H1 (cell line): ENCODE measurements around the gene DPM2. TPM values are rescaled to one million over a fixed set of nuclear protein-coding genes. Genes with fewer than 3 reads are reported as not detected.

Experiments
- CTCF ChIA-PET: fragments of 300-600 bp; sonication (Branson Sonifier 250); formaldehyde crosslinking; loops from one replicate; lab custom pipeline; 2021; ENCODE audit not compliant: partially characterized antibody; lab: Charles Lee
- POLR2A ChIA-PET: fragments of 300-600 bp; sonication (Branson Sonifier 250); formaldehyde crosslinking; loops from one replicate; lab custom pipeline; 2021; ENCODE audit warnings: inconsistent platforms; ENCODE audit not compliant: partially characterized antibody; lab: Charles Lee
- DNase-seq, 2 experiments: peaks; one replicate each; pipeline versions ENCODE4 v3.0.0 to v3.0.0-alpha.2; 2010 to 2022; ENCODE audit warnings: low spot score in 2 of 2, low read depth in 1 of 2, mixed read lengths in 1 of 2
- FAIRE-seq: peaks from 2 replicates; lab custom pipeline; 2011; peaks lifted over from hg19 to GRCh38; lab: Jason Lieb, UNC
- H2AFZ ChIP-seq: 2 replicates; pipeline ENCODE4 v1.8.1; 2012; ENCODE audit warnings: low read length, inconsistent platforms
- H2AK5ac ChIP-seq: 2 replicates; pipeline ENCODE4 v1.6.1; 2013; ENCODE audit warnings: low read depth, low read length
- H2BK120ac ChIP-seq: replicated peaks from 2 replicates; pipeline ENCODE3; 2013; ENCODE audit warnings: low read depth, low read length, inconsistent platforms
- H2BK12ac ChIP-seq: 2 replicates; pipeline ENCODE4 v1.6.1; 2013; ENCODE audit warnings: low read depth, low read length
- H2BK15ac ChIP-seq: 2 replicates; pipeline ENCODE4 v1.6.1; 2013; ENCODE audit warnings: low read length
- H2BK20ac ChIP-seq: 2 replicates; pipeline ENCODE4 v1.6.1; 2013; ENCODE audit warnings: low read length
- H2BK5ac ChIP-seq: 2 replicates; pipeline ENCODE4 v1.6.1; 2013; ENCODE audit warnings: low read depth, low read length
- H3K14ac ChIP-seq: 2 replicates; pipeline ENCODE4 v1.6.1; 2013; ENCODE audit warnings: inconsistent platforms; ENCODE audit not compliant: insufficient read length
- H3K18ac ChIP-seq: 2 replicates; pipeline ENCODE4 v1.6.1; 2013; ENCODE audit warnings: low read length; ENCODE audit errors: extremely low read depth
- H3K23ac ChIP-seq: 2 replicates; pipeline ENCODE4 v1.6.1; 2013; ENCODE audit warnings: inconsistent platforms; ENCODE audit not compliant: insufficient read length
- H3K23me2 ChIP-seq: 2 replicates; pipeline ENCODE4 v1.6.1; 2013; ENCODE audit warnings: low read depth, low read length
- H3K27ac ChIP-seq: 2 replicates; pipeline ENCODE4 v1.6.1; 2011; ENCODE audit warnings: low read depth, low read length, inconsistent platforms
- H3K27me3 ChIP-seq, 4 experiments: replicated peaks in 1 of 4; 1 replicate in 1 of 4; 2 replicates in 3 of 4; pipeline versions ENCODE4 v1.6.1 to v1.8.1; 2011 to 2013; ENCODE audit warnings: low read length in 3 of 4, mild to moderate bottlenecking in 3 of 4, inconsistent platforms in 2 of 4, mixed read lengths in 2 of 4, moderate library complexity in 1 of 4; ENCODE audit not compliant: control insufficient read depth in 3 of 4, insufficient read depth in 3 of 4; ENCODE audit errors: extremely low read depth in 1 of 4
- H3K36me3 ChIP-seq, 4 experiments: 2 replicates each; pipeline versions ENCODE4 v1.6.1 to v1.8.1; 2011 to 2013; ENCODE audit warnings: mild to moderate bottlenecking in 4 of 4, low read length in 3 of 4, moderate library complexity in 2 of 4, control low read depth in 1 of 4, inconsistent platforms in 1 of 4; ENCODE audit not compliant: insufficient read depth in 4 of 4, control insufficient read depth in 2 of 4
- H3K4ac ChIP-seq: replicated peaks from 2 replicates; pipeline ENCODE3; 2013; ENCODE audit warnings: low read length, low read depth, mixed read lengths, inconsistent platforms; ENCODE audit not compliant: insufficient read length
- H3K4me1 ChIP-seq, 4 experiments: replicated peaks in 1 of 4; 1 replicate in 1 of 4; 2 replicates in 3 of 4; pipeline versions ENCODE4 v1.6.1 to v1.8.1; 2011 to 2013; ENCODE audit warnings: low read length in 3 of 4, inconsistent platforms in 2 of 4, mixed read lengths in 1 of 4; ENCODE audit not compliant: insufficient read depth in 4 of 4, control insufficient read depth in 3 of 4
- H3K4me2 ChIP-seq, 2 experiments: 2 replicates each; pipeline versions ENCODE4 v1.6.1 to v1.8.1; 2011 to 2013; ENCODE audit warnings: low read depth in 2 of 2, low read length in 2 of 2, control low read depth in 1 of 2, inconsistent platforms in 1 of 2, mild to moderate bottlenecking in 1 of 2; ENCODE audit not compliant: insufficient read depth in 1 of 2
- H3K4me3 ChIP-seq, 4 experiments: fragments of 200-600, 300-600 bp in 1 of 4; sonication (generic), shearing (Covaris generic), sonication (Bioruptor Twin) in 1 of 4; 2 replicates each; pipeline versions ENCODE4 v1.5.1 to v1.8.1; 2011 to 2016; ENCODE audit warnings: low read length in 4 of 4, low read depth in 3 of 4, control low read depth in 2 of 4, inconsistent platforms in 2 of 4, mild to moderate bottlenecking in 2 of 4, mixed read lengths in 1 of 4, moderate library complexity in 1 of 4; ENCODE audit not compliant: insufficient read depth in 2 of 4; ENCODE audit errors: extremely low read depth in 1 of 4
- H3K56ac ChIP-seq: replicated peaks from 2 replicates; pipeline ENCODE3; 2013; ENCODE audit warnings: low read depth, mild to moderate bottlenecking, mixed read lengths, low read length, inconsistent platforms; ENCODE audit not compliant: insufficient read length
- H3K79me1 ChIP-seq: 2 replicates; pipeline ENCODE4 v1.6.1; 2013; ENCODE audit warnings: low read depth, low read length, control low read depth
- H3K79me2 ChIP-seq, 2 experiments: 2 replicates each; pipeline versions ENCODE4 v1.6.1 to v1.8.1; 2012 to 2013; ENCODE audit warnings: low read length in 2 of 2, mild to moderate bottlenecking in 2 of 2, inconsistent platforms in 1 of 2; ENCODE audit not compliant: insufficient read depth in 2 of 2, control insufficient read depth in 1 of 2
- H3K9ac ChIP-seq, 4 experiments: replicated peaks in 1 of 4; 1 replicate in 1 of 4; 2 replicates in 3 of 4; pipeline versions ENCODE4 v1.6.1 to v1.8.1; 2011 to 2013; ENCODE audit warnings: low read depth in 3 of 4, low read length in 3 of 4, control low read depth in 2 of 4, mild to moderate bottlenecking in 2 of 4, moderate library complexity in 2 of 4, inconsistent platforms in 1 of 4; ENCODE audit errors: extremely low read depth in 1 of 4
- H3K9me3 ChIP-seq, 2 experiments: 2 replicates each; pipeline versions ENCODE4 v1.6.1 to v1.8.1; 2012 to 2013; ENCODE audit warnings: mild to moderate bottlenecking in 2 of 2, moderate library complexity in 2 of 2, control low read depth in 1 of 2, inconsistent platforms in 1 of 2, low read depth in 1 of 2, low read length in 1 of 2, mixed read lengths in 1 of 2; ENCODE audit not compliant: insufficient read depth in 2 of 2
- H4K20me1 ChIP-seq, 2 experiments: replicated peaks in 1 of 2; 2 replicates each; pipeline versions ENCODE3 to v1.8.1; 2011 to 2013; ENCODE audit warnings: inconsistent platforms in 2 of 2, low read length in 2 of 2, mild to moderate bottlenecking in 1 of 2; ENCODE audit not compliant: insufficient read depth in 2 of 2, control insufficient read depth in 1 of 2
- H4K5ac ChIP-seq: 2 replicates; pipeline ENCODE4 v1.6.1; 2013; ENCODE audit warnings: low read length, low read depth, mixed read lengths, inconsistent platforms; ENCODE audit not compliant: insufficient read length
- H4K8ac ChIP-seq: 2 replicates; pipeline ENCODE4 v1.8.0; 2013; ENCODE audit warnings: mild to moderate bottlenecking, moderate library complexity, low read length, inconsistent platforms; ENCODE audit not compliant: insufficient read depth; ENCODE audit errors: extremely low read depth
- H4K91ac ChIP-seq: replicated peaks from 2 replicates; pipeline ENCODE3; 2013; ENCODE audit warnings: low read length, mixed read lengths, inconsistent platforms; ENCODE audit not compliant: insufficient read length
- KDM4A ChIP-seq: IDR thresholded peaks from one replicate; pipeline ENCODE4 v1.7.1; 2012; ENCODE audit warnings: low read depth, mild to moderate bottlenecking, moderate library complexity, low read length, inconsistent platforms; ENCODE audit not compliant: severe bottlenecking
- WGBS, 2 experiments: shearing (Covaris generic) in 1 of 2; methylation state at CpG; one replicate each; pipeline versions ENCODE4 v1.1.6 to v1.1.7; 2013 to 2015; ENCODE audit warnings: low lambda C conversion rate in 2 of 2, mixed read lengths in 2 of 2, inconsistent platforms in 1 of 2, low coverage in 1 of 2, missing lambda C conversion rate in 1 of 2; ENCODE audit not compliant: insufficient replicate concordance in 2 of 2, insufficient coverage in 1 of 2, insufficient read length in 1 of 2; ENCODE audit errors: extremely low coverage in 1 of 2, missing lambda C conversion rate in 1 of 2; 5-methylcytosine and 5-hydroxymethylcytosine counted together
- polyA plus RNA-seq, 7 experiments: library from polyadenylated mRNA; depleted of rRNA in 3 of 7; stranded (reverse) in 5 of 7; unstranded in 2 of 7; fragments of >200 nt in 5 of 7; fragments of 200-250 nt in 2 of 7; gene quantifications; 1 replicate in 5 of 7; 2 replicates in 1 of 7; 4 replicates in 1 of 7; pipeline versions ENCODE4 v1.2.1 to v1.2.3, GENCODE V29; 2011 to 2013; ENCODE audit warnings: missing spikeins in 2 of 7, mixed read lengths in 2 of 7
- total RNA-seq: library from RNA; stranded (reverse); fragmentation: NEBNext Ultra II Directional; extraction: Animal tissue kit (Norgen Biotek cat#: 25700); gene quantifications from 2 replicates; pipeline ENCODE4 v1.2.1, GENCODE V29; 2021

The DPM2 gene
- total and polyA plus RNA-seq, 2 of the 8 experiments (the other 6 are each of a cell fraction or from before 2014, with no cell fraction given), result 45.4 to 95.4 TPM

DNA sequence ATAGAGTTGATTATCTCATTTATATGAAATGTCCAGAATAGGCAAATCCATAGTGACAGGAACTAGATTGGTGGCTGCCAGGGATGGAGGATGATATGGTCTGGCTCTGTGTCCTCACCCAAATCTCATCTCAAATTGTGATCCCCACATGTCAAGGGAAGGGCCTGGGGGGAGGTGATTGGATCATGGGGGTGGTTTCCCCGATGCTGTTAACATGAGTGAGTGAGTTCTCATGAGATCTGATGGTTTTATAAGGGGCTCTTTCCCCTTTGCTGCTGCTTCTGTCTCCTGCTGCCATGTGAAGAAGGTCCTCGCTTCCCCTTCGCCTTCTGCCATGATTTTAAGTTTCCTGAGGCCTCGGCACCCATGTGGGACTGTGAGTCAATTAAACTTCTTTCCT is 21.7 kb upstream of the DPM2 start:
- Histone ChIP-seq H2AFZ (no peak overlapping the region), H2BK20ac (no peak overlapping the region), H3K27me3 (no peaks in the 10 kb centered on the region), H2BK5ac (no peak overlapping the region), H3K9me3 (no peaks in the 10 kb centered on the region), H3K14ac (no peak overlapping the region), H3K9ac (no peak overlapping the region), H4K20me1 (peaks cover 19 to 38% of the 10 kb centered on the region in 2 experiments), H3K23ac (no peak overlapping the region), H3K4ac (no peak overlapping the region), H3K4me2 (no peak overlapping the region), H4K91ac (no peak overlapping the region), H2BK12ac (no peak overlapping the region), H3K56ac (no peak overlapping the region), H3K79me2 (peaks cover 0 to 96% of the 10 kb centered on the region in 2 experiments; a peak in 2 of 4 replicates), H2BK120ac (no peak overlapping the region), H2AK5ac (no peak overlapping the region), H4K8ac (no peak overlapping the region), H3K23me2 (no peaks in the 10 kb centered on the region), H3K4me1 (peaks cover 0 to 30% (median 13%) of the 10 kb centered on the region in 4 experiments; a peak in 5 of 7 replicates), H3K27ac (no peak overlapping the region), H3K18ac (no peak overlapping the region), H2BK15ac (no peak overlapping the region), H3K36me3 (no peaks in the 10 kb centered on the region), H4K5ac (no peak overlapping the region), H3K4me3 (no peak overlapping the region), H3K79me1 (peaks cover 18% of the 10 kb centered on the region)
- FAIRE-seq (no peak), DNase-seq (no peak)
- TF ChIP-seq KDM4A, result no peak
- POLR2A ChIA-PET, result no interaction called here
- CTCF ChIA-PET, result interaction anchor here (9.8 to 35.5 kb wide), 2 partner anchors 18 to 72 kb away, joined by 143 to 825 read pairs; no protein-coding TSS in a partner anchor
- 85% methylated on average over 4 of the region's 4 CpGs; no CpG with 5 or more reads in 1 of the 2 experiments for WGBS, 2 experiments
